ENCODE data around the gene AHDC1.

The AHDC1 gene

GRCh38 chr1:27489501-27489972, 114.4 kb downstream of the AHDC1 start (continued):
- TF ChIP-seq ZNF707 (tag by site-specific recombination; IDR thresholded peaks at IDR 0.05) (no peak), GLI2 (tag by site-specific recombination; IDR thresholded peaks at IDR 0.05; ENCODE audit: borderline replicate concordance, low read depth) (no peak), ZNF423 (tag by site-specific recombination; IDR thresholded peaks at IDR 0.05) (peak; percentile 94), ZNF335 (tag by site-specific recombination; conservative IDR thresholded peaks at IDR 0.05) (peak; percentile 58), ZFP69B (tag by site-specific recombination; IDR thresholded peaks at IDR 0.05) (peak; percentile 57; the same call in 1 of the 2 replicates)

- no peaks in the 10 kb centered on the region; a peak in 1 of 3 replicates for H3K36me3 ChIP-seq (ENCODE audit: control insufficient read depth in 2 of 2, insufficient read depth in 1 of 2, low read length in 2 of 2)
- H3K27ac ChIP-seq (ENCODE audit: extremely low read depth, low read depth, low read length): peak overlapping the region; percentile 1; the same call in 1 of the 2 replicates
- POLR2A ChIA-PET: interaction anchor here (0.7 to 1.2 kb wide), 4 partner anchors 37 to 205 kb away, joined by 3 to 4 read pairs (median 3); no protein-coding TSS in a partner anchor
- H3K4me1 ChIP-seq (ENCODE audit: control insufficient read depth, insufficient read depth, low read length): peaks cover 3% of the 10 kb centered on the region; the same call in 1 of the 2 replicates
- H3K9me3 ChIP-seq (ENCODE audit: control insufficient read depth, insufficient read depth, low read depth, low read length): no peaks in the 10 kb centered on the region
- H3K4me3 ChIP-seq (ENCODE audit: low read depth, low read length): peak overlapping the region; percentile 86
- CTCF ChIA-PET: interaction anchor here (0.6 to 3.0 kb wide), 8 partner anchors 19 to 179 kb away, joined by 3 to 11 read pairs (median 4); no protein-coding TSS in a partner anchor
- no peak for TF ChIP-seq ZNF843 (tag by site-specific recombination; IDR thresholded peaks at IDR 0.05)
- TF ChIP-seq ZEB2 (tag by site-specific recombination; IDR thresholded peaks at IDR 0.05): no peak
- TF ChIP-seq REST (tag by site-specific recombination; IDR thresholded peaks at IDR 0.05): peak; percentile 76
- no peak for TF ChIP-seq ZNF664 (tag by site-specific recombination; IDR thresholded peaks at IDR 0.05)
- no peak for TF ChIP-seq KLF10 (tag by site-specific recombination; IDR thresholded peaks at IDR 0.05)
- TF ChIP-seq ZBTB10 (tag by site-specific recombination; IDR thresholded peaks at IDR 0.05): no peak
- 0 out of 2 replicates have a peak, but pooled peaks have one; percentile 32 for TF ChIP-seq IKZF3 (tag by site-specific recombination; IDR thresholded peaks at IDR 0.05)
- TF ChIP-seq GLI4 (tag by site-specific recombination; IDR thresholded peaks at IDR 0.05): no peak
- no peak for TF ChIP-seq ZSCAN18 (tag by site-specific recombination; IDR thresholded peaks at IDR 0.05)
- TF ChIP-seq ZNF335 (tag by site-specific recombination; conservative IDR thresholded peaks at IDR 0.05): peak; percentile 73
- TF ChIP-seq KLF7 (tag by site-specific recombination; IDR thresholded peaks at IDR 0.05; ENCODE audit: borderline replicate concordance): no peak
- TF ChIP-seq SP3 (tag by site-specific recombination; IDR thresholded peaks at IDR 0.05): peak; percentile 23; the same call in 1 of the 2 replicates
- peak; percentile 82 for TF ChIP-seq ZNF768 (tag by site-specific recombination; IDR thresholded peaks at IDR 0.05)
- no peak for TF ChIP-seq ZNF677 (tag by site-specific recombination; IDR thresholded peaks at IDR 0.05)
- no peak for TF ChIP-seq ZNF792 (tag by site-specific recombination; IDR thresholded peaks at IDR 0.05)
- no peak for TF ChIP-seq ZNF549 (tag by site-specific recombination; IDR thresholded peaks at IDR 0.05)
- no peak for TF ChIP-seq ZSCAN30 (tag by site-specific recombination; IDR thresholded peaks at IDR 0.05)
- peak; percentile 37; the same call in 1 of the 2 replicates for TF ChIP-seq TCF7L2 (IDR thresholded peaks at IDR 0.05; ENCODE audit: borderline replicate concordance, low read depth, low read length)
- peak; percentile 25; the same call in 1 of the 2 replicates for TF ChIP-seq SP7 (tag by site-specific recombination; IDR thresholded peaks at IDR 0.05)
- TF ChIP-seq ZBTB7A (tag by site-specific recombination; IDR thresholded peaks at IDR 0.05; ENCODE audit: low read depth): no peak
- TF ChIP-seq ZNF311 (tag by site-specific recombination; IDR thresholded peaks at IDR 0.05; ENCODE audit: borderline replicate concordance): no peak
- peak; percentile 16; the same call in 1 of the 2 replicates for TF ChIP-seq SP2 (tag by site-specific recombination; IDR thresholded peaks at IDR 0.05)
- TF ChIP-seq GLIS2 (tag by site-specific recombination; IDR thresholded peaks at IDR 0.05): no peak
- no peak for TF ChIP-seq RBAK (tag by site-specific recombination; IDR thresholded peaks at IDR 0.05)
- no peak for TF ChIP-seq ZNF292 (tag by site-specific recombination; IDR thresholded peaks at IDR 0.05; ENCODE audit: borderline replicate concordance, low read depth)
These were observed 115.7 kb downstream of the AHDC1 start for GRCh38 chr1:27487966-27488884.
